ENCODE results near the gene ZC3H12A.

The ZC3H12A gene

GRCh38 chr1:37515185-37516034 lies 41.0 kb downstream of the ZC3H12A start:
- peaks cover 18 to 26% of the 10 kb centered on the region in 2 experiments for H3K36me3 ChIP-seq (ENCODE audit: control insufficient read depth in 2 of 2, insufficient read depth in 1 of 2, low read length in 2 of 2)
- no peaks in the 10 kb centered on the region for H3K4me1 ChIP-seq (ENCODE audit: control insufficient read depth, insufficient read depth, low read length)
- TF ChIP-seq ZNF660 (tag by site-specific recombination; IDR thresholded peaks at IDR 0.05) (no peak), ZBTB20 (tag by site-specific recombination; IDR thresholded peaks at IDR 0.05) (peak; percentile 21), ZBTB7A (tag by site-specific recombination; IDR thresholded peaks at IDR 0.05; ENCODE audit: low read depth) (no peak), KLF17 (tag by site-specific recombination; IDR thresholded peaks at IDR 0.05) (no peak), ZNF341 (tag by site-specific recombination; IDR thresholded peaks at IDR 0.05; ENCODE audit: low read depth) (0 out of 2 replicates have a peak, but pooled peaks have one; percentile 9), ZNF132 (tag by site-specific recombination; IDR thresholded peaks at IDR 0.05; ENCODE audit: borderline replicate concordance) (no peak), ZNF558 (tag by site-specific recombination; IDR thresholded peaks at IDR 0.05) (peak; percentile 52; the same call in 1 of the 2 replicates), ZBTB17 (tag by site-specific recombination; IDR thresholded peaks at IDR 0.05) (0 out of 2 replicates have a peak, but pooled peaks have one; percentile 4), PRDM10 (tag by site-specific recombination; IDR thresholded peaks at IDR 0.05) (peak; percentile 48), PRDM1 (tag by site-specific recombination; IDR thresholded peaks at IDR 0.05) (peak; percentile 86), ZFP41 (tag by site-specific recombination; IDR thresholded peaks at IDR 0.05; ENCODE audit: borderline replicate concordance) (no peak), ZNF335 (tag by site-specific recombination; conservative IDR thresholded peaks at IDR 0.05) (peak; percentile 33; the same call in 1 of the 2 replicates), ZNF677 (tag by site-specific recombination; IDR thresholded peaks at IDR 0.05) (no peak), KLF9 (tag by site-specific recombination; IDR thresholded peaks at IDR 0.05; ENCODE audit: low read depth) (no peak)
- TF ChIP-seq, protein P1, sequence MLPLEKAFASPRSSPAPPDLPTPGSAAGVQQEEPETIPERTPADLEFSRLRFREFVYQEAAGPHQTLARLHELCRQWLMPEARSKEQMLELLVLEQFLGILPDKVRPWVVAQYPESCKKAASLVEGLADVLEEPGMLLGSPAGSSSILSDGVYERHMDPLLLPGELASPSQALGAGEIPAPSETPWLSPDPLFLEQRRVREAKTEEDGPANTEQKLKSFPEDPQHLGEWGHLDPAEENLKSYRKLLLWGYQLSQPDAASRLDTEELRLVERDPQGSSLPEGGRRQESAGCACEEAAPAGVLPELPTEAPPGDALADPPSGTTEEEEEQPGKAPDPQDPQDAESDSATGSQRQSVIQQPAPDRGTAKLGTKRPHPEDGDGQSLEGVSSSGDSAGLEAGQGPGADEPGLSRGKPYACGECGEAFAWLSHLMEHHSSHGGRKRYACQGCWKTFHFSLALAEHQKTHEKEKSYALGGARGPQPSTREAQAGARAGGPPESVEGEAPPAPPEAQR (tag by site-specific recombination; IDR thresholded peaks at IDR 0.05), result no peak
- CTCF ChIA-PET, result interaction anchor here (0.6 to 4.0 kb wide), 18 partner anchors 10 to 166 kb away, joined by 3 to 42 read pairs (median 6); partner anchors contain the start of genes DNALI1 and SNIP1
- POLR2A ChIA-PET, result interaction anchor here (0.5 to 2.0 kb wide), 15 partner anchors 9 to 476 kb away, joined by 3 to 14 read pairs (median 5); partner anchors contain the start of genes GNL2 and SNIP1
- H3K27ac ChIP-seq (ENCODE audit: extremely low read depth, low read depth, low read length), result peak overlapping the region; percentile 88; the same call in 1 of the 2 replicates
- no peaks in the 10 kb centered on the region for H3K9me3 ChIP-seq (ENCODE audit: control insufficient read depth, insufficient read depth, low read depth, low read length)
- peak overlapping the region; percentile 95 for H3K4me3 ChIP-seq (ENCODE audit: low read depth, low read length)

GRCh38 chr1:37517569-37517968 lies 43.2 kb downstream of the ZC3H12A start:
- POLR2A ChIA-PET, result no interaction called here
- TF ChIP-seq YY1 (tag by site-specific recombination; IDR thresholded peaks at IDR 0.05) (no peak), PRDM2 (tag by site-specific recombination; IDR thresholded peaks at IDR 0.05; ENCODE audit: borderline replicate concordance) (no peak), SP7 (tag by site-specific recombination; IDR thresholded peaks at IDR 0.05) (no peak), ZNF610 (tag by site-specific recombination; IDR thresholded peaks at IDR 0.05; ENCODE audit: borderline replicate concordance) (no peak), ZNF768 (tag by site-specific recombination; IDR thresholded peaks at IDR 0.05) (no peak), MZF1 (tag by site-specific recombination; IDR thresholded peaks at IDR 0.05; ENCODE audit: borderline replicate concordance) (no peak), GLI4 (tag by site-specific recombination; IDR thresholded peaks at IDR 0.05) (no peak)

More at GRCh38 chr1:37517569-37517968, 43.2 kb downstream of the ZC3H12A start:
- H3K4me3 ChIP-seq (ENCODE audit: low read depth, low read length), result no peak overlapping the region
- no peaks in the 10 kb centered on the region for H3K9me3 ChIP-seq (ENCODE audit: control insufficient read depth, insufficient read depth, low read depth, low read length)
- peaks cover 3 to 7% of the 10 kb centered on the region in 2 experiments; a peak in 2 of 3 replicates for H3K36me3 ChIP-seq (ENCODE audit: control insufficient read depth in 2 of 2, insufficient read depth in 1 of 2, low read length in 2 of 2)
- no peak overlapping the region for H3K27ac ChIP-seq (ENCODE audit: extremely low read depth, low read depth, low read length)
- CTCF ChIA-PET, result interaction anchor here (0.9 kb wide), 1 partner anchor 83 kb away, joined by 3 read pairs; no protein-coding TSS in a partner anchor
- no peaks in the 10 kb centered on the region for H3K4me1 ChIP-seq (ENCODE audit: control insufficient read depth, insufficient read depth, low read length)
